ENCODE measurements around the gene TUSC2.
"Not testable (repeated sequence)": the region's sequence is repeated elsewhere in the genome, so short reads cannot be mapped to it uniquely, and the experiment has no call there.

The TUSC2 gene

DNA sequence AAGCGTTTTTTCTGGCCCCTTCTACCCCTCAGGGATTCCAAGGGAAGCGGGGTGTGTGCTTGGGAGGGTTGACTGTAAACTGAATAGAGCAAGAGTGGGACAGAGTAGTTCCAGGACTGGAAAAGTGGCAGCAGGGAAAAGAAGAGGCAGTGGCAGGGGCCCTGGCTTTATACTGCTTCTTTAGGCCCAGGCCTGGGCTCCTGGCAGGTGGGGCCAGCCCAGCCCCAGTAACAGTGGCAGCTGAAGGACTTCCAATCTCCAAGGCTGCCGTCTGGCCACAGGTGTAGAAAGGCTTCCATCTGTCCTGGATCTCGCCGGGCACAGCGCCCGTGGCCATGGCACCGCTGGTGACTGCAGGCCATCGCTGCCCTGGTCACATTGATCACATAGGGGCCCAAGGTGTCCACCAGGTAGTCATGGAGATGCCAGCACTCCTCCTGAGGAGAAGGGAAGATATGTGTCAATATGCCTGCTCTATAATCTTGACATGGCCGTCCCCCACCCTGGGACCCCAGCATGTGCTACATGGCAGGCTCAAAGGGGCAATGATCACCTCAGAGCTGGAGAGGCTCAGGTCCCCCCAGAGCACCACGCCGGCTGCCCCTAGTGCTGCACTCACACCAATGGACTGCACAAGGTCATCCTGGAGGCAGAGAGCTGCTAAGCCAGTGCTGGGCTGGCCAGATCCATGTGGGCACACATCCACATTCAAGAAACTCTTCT is 34.8 kb downstream of the TUSC2 start:
- DNase-seq: no peak

DNA sequence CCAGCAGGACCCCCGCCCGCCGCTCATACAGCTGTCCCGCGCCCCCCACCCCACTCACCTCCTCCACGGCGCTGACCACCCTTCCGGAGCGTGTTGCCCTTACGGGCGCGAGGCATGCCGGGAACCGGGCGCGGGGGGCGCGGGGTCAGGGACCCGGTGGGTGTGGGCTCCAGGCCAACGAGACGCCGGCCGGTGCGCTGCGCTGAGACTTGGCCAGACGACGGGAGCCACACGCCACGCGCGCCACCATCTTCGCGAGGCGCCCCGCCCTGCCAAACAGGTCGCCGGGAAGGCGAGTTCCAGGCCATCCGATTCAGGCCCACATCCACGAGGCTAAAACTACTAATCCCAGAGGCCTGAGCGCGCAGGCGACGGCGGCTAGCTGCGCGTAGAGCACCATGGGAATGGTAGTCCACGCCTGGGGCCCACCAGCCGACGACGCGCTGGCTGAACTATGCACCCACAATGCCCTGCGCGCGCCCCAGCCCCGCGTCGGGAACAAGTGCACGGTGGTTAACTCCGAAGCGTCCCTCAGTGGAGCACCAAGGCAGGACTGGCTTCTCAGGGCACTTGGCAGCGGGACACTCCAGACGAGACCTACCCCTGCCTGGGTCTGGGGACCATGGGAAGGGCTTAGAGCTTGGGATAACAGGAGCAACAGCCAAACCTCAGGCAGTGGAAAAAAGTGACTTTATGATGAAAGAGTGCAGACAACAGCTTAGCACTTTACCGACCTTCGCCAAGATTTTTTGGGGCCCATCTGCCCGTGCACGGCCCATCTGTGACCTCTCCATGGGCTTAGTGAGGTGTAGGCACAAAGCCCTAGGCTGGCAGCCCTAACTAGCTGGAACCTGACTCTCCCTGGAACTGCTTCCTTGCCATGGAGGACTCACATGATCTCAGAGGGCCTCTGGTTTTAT is 35.6 kb downstream of the TUSC2 start, which contains the start of gene IFRD2:
IFRD2 (minus strand) TSS at position 271 of the 920 bp plus-strand sequence; CDS start at position 116, 155 bp downstream.
- DNase-seq: peak; percentile 93

DNA sequence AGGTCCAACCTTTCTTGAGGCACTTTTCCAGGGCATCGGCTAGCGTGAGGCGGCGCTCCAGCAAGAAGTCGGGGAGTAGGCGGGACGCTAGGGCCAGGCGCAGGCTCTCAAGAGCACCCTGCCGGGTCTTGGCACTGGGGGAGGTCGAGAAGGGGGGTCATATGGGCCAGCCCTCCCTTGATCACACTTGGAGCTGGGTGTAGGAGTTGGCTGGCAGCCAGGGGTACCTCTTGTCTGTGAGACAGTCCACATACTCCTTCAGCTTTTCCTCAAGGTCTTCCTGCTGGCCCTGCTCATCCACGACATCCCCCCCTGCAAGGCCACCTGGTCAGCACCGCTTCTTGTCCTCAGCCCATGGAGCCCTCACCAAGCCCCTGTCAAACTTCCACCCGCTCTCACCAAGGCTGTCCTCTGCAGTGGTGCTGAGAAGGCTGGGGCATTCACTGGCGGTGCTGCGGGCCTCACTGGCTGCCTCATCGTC is 37.8 kb downstream of the TUSC2 start:
- no peak for DNase-seq

DNA sequence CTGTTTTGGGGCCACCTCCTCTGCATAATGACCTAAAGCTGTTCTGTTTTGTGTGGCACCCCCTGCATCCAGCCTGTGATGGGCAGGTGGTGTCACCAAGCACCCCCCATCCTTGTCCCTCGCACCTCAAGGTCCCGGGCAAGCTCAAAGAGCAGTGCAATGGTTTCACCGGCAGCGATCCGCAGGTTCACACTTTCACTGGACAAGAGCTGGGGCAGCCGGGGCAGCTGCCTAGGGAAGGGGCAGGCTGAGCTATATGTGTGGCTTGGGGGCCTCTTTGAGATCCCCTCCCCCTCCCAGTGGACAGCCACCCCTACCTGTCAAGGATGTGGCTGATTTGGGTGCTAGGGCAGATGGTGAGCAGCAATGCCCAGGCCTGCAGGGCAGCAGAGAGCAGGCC is 38.9 kb downstream of the TUSC2 start:
- DNase-seq: no peak

DNA sequence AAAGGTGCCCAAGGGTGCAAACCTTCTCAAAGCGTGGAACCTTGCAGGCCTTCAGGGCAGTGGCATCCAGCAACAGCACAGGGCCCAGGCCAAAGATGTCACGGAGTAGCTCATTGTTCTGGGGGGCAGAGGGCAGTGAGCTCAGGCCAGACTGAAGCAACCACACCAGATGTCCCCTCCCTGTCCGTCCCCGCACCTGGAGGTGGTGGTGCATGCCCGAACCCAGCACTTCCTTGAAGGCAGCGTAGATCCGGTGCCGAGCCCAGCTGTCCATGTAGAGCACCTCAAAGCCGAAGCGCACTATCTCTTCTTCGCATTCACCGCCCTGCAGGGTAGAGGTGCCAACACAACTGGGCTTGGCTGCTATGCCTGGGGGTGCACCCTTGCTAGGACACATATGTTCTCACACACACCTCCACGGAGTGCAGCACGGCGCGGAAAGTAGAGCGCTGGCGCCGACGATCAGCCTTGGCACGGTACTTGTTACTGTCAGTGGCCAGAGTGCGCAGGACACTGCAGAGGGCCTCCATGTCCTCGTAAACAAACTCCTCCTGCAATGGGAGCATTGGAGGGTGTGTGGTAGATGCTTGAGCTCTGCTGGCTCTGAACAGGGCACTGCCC is 39.5 kb downstream of the TUSC2 start:
- DNase-seq: no peak

DNA sequence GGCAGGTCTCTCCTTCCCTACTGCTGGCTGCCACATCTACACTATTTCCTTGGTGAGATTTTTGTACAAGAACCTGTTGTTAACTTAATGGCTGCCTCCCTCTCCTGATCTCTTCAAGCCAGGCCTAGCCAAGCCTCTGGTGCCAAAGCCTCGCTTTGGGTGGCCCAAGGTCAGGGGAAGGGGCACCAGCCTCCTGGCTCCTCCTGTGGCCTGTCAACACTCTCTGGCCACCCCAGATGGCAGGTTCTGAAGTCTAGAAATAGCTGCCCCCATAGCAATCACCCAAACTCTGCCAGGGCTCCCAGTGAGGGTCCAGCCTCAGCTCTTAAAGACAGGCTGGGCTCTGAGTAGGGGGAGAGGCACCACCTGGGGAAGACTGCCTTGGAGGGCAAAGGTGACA is 40.8 kb downstream of the TUSC2 start:
- no peak for DNase-seq

DNA sequence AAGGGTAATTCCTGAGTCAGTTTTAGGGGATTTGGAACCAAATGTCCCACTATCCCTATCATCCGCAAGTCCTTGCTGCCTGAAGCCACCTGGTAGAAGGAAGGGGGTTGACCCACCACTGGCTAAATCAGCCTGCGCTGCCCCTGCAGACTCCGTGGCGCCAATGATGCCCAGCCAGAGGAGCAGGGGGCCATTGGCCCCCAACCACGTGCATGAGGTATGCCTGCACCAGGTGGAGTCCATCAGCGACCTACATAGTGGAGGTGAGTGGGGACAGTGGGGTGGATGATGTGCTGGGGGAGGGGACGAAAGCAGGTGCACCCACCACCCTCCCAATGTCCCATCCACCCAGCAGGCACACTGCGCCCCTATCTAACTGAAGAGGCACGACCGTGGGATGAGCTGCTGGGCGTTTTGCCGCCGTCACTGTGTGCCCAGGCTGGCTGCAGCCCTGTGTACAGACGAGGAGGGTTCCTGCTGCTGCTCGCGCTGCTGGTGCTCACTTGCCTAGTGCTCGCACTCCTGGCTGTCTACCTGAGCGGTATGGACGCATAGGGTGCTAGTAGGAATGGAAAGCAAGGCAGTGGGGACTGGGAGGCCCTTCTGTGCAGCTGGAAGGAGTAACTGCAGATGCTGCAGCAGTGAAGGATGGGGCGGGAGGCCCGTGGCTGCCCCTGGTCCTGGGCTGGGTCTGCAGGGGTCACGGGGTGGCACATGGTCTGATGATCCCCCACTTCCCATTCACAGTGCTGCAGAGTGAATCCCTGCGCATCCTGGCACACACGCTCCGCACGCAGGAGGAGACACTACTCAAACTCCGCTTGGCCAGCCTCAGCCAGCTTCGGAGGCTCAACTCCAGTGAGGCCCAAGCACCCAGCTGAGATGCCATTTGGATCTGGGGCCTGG is 41.4 kb downstream of the TUSC2 start:
- no peak for DNase-seq

DNA sequence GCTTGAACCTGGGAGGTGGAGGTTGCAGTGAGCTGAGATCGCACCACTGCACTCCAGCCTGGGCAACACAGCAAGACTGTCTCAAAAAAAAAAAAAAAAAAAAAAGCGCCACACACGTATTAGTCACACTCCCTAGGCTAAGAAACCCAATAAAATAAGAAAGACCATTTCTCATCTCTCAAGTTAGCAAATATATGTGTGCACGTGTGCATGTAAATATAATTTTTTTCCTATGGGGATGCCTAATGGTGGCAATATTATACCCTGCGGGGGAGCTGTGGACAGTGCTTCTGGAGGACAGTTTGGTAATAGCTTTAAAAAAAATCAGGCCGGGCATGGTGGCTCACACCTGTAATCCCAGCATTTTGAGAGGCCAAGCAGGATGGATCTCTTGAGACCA is 43.9 kb downstream of the TUSC2 start:
- DNase-seq: not testable (repeated sequence)

DNA sequence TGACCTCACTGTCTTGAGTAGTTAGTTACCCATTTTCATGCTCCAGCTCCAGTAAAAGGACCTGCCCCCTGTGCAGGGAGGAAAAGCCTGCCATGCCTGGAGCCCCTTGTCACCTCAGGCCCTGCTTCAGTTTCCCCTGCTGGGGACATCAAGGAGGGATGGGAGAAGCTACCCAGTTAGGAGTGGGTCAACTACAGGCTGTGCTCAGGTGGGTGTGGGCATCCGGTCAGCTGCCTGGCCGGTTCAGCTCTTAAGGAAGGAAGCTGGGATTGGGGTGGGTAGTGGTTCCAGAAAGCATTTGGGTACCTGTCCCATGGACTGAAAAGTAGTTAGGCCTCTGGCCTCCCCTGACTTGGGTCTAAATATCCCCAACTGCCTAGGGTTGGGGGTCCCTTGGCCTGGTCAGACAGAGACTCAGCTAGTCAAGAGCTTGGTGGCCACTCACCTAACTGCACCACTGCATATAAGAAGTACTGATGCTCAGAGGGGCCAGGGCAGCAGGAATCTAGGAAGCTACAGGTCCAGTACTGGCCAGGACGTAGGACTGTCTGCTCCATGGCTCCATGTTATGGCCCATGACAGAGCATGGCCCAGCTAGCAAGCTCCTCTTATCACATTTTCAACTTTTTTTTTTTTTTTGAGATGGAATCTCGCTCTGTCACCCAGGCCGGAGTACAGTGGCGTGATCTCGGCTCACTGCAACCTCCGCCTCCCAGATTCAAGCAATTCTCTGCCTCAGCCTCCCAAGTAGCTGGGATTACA is 48.6 kb downstream of the TUSC2 start:
- DNase-seq: no peak

DNA sequence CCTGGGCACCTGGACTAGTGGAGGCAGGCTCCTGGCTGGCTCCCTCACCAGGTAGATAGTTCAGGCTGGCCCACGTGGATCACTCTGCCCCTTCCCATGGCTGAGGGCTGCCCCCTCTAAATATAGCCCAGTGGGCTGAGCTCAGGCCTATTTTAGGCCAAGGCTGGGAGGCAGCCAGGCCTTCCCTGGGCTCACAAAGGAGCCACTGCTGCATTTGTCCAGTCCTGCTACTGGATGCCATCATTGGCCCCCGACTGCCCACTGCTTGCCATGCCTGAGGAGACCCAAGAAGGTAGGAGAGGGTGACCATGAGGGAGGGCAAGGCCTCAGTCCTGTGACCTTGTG is 49.2 kb downstream of the TUSC2 start, which contains the start of gene LSMEM2:
LSMEM2 (plus strand) TSS at position 208 of the 345 bp plus-strand sequence; CDS start at position 235, 27 bp downstream.
- DNase-seq: no peak

DNA sequence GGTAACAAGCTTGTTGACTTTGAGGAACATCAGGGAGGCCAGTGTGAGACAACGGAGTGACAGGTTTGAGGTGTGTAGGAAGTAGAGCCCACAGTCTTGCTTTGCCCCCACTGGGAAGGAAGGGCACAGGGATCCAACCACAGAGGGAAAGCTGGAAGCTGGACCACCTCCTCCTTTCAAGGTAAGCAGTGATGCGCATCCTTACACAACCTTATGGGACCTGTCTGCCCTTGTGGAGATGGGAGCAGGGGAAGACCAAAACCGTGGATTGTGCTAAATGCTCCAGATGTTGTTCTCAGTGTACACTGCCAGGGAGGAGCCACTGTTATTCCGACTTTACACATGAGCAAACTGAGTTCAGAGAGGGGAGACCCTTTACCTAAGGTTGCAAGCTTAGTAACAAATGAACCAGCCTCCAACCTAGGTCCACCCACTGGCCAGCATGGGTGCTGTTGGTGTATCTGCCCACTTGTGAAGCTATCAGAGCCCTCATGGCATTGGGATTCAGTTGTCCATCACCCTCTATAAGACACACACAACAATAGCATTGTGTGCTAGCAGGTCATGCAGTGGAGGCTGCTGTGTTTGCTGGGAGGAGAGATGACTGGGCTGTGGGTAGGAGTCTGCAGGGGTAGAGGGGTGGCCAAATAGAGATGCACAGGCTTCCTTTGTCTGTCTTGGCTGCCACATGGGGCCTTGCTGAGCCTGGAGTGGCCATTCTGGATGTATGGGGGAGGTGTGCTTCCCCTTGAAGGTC is 49.7 kb downstream of the TUSC2 start:
- DNase-seq: no peak

DNA sequence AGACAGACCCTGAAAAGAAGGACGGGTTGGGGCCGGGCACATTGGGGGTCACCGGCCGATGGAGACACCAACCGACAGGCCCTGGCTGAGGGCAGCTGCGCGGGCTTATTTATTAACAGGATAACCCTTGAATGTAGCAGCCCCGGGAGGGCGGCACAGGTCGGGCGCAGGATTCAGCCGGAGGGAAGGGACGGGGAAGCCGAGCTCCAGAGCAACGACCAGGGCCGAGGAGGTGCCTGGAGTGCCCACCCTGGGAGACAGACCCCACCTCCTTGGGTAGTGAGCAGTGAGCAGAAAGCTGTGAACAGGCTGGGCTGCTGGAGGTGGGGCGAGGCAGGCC is 51.3 kb downstream of the TUSC2 start:
- DNase-seq: no peak

DNA sequence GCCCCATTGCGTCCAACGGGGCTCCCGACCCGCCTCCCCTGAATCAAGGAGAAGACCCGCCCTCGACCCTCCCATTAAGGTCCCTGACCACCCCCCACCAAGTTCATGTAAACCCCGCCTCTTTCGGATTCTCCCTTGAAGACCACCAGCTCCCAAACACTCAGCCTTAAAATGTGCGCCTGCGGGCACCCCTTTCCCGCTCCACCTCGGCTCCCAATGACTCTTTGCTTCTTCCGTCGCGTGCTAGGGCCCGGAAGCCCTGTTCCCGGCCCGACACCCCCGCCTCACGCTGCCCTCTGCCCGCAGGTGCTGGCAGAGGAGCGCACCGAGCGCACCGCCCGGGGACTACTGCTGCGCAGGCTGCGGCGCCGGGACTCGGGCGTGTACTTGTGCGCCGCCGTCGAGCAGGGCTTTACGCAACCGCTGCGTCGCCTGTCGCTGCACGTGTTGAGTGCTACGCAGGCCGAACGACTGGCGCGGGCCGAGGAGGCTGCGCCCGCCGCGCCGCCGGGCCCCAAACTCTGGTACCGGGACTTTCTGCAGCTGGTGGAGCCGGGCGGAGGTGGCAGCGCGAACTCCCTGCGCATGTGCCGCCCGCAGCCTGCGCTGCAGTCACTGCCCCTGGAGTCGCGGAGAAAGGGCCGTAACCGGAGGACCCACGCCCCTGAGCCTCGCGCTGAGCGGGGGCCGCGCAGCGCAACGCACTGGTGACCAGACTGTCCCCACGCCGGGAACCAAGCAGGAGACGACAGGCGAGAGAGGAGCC is 51.8 kb downstream of the TUSC2 start:
- no peak for DNase-seq

DNA sequence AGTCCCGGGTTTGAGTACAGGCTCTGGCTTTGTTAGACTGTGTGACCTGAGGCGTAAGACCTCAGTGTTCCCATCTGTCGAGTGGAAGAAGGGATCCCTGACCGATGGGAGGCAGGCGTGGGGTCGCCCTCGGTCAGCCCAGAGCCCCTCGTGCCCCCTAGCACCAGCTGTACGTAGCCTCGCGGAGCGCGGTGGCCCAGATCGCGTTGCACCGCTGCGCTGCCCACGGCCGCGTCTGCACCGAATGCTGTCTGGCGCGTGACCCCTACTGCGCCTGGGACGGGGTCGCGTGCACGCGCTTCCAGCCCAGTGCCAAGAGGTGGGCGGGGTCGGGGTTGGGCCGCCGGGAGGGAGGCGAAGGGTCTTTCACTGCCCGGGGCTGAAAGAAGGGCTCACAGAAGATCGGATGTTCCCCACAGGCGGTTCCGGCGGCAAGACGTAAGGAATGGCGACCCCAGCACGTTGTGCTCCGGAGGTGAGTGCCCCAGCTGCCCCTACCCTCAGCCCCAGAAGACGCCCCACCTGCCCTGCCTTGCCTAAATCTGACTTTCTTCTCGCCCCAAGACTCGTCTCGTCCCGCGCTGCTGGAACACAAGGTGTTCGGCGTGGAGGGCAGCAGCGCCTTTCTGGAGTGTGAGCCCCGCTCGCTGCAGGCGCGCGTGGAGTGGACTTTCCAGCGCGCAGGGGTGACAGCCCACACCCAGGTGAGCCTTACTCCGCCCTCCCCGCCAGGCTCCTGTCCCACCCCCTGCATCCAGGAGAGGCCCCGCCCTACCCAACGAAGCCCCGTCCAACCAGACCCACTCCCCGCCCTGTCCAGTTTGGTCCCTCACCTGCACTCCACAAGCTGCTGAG is 52.7 kb downstream of the TUSC2 start:
- DNase-seq: no peak

Measured in DMS 273 treated with DMSO at 0.1 percent for 48 hours (cell line).